LNCAP (cell line): Measurements from ENCODE around the gene POU6F2.

Experiments used
- TF ChIP-seq, protein P1 (sequence below): fragments of 450-650 bp; IDR thresholded peaks from 2 replicates; pipeline ENCODE4 v1.5.1; 2017; ENCODE audit warnings: mild to moderate bottlenecking

Gene POU6F2

DNA sequence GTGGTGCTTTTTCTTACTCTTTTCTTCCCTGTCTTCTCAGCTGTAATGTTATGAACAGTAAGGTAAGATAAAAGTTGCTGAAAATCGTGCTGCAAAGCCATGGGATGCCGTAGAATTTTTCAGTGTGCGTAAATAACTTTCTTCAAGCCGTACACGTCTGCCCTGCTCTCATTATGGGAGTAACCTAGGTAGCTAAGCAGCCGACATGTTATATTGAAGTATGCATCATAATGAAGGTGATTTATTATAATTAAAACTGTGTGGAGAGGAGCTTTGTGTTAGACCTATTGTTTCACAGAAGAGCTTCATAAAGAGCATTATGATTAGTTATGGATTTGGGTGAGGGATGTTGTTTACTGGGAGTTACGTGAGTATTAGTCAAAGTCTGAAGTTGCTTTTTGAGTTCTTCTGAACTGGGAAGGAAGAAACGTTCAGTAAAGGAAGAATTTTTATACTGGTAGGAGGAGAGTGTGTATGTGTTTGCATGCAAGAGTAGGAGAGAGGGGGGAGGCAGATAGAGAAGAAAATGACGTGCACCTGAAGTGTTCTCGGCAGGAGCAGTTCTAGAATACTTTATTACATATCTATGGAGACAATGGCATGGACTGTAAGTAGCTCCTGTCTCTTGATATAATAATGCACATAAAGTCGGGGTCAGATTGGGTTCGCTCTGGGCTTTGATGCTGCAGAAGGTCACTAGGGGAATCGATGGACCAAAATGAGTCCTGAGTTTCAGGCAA lies 56.3 kb downstream of the POU6F2 start:
- TF ChIP-seq, protein P1, sequence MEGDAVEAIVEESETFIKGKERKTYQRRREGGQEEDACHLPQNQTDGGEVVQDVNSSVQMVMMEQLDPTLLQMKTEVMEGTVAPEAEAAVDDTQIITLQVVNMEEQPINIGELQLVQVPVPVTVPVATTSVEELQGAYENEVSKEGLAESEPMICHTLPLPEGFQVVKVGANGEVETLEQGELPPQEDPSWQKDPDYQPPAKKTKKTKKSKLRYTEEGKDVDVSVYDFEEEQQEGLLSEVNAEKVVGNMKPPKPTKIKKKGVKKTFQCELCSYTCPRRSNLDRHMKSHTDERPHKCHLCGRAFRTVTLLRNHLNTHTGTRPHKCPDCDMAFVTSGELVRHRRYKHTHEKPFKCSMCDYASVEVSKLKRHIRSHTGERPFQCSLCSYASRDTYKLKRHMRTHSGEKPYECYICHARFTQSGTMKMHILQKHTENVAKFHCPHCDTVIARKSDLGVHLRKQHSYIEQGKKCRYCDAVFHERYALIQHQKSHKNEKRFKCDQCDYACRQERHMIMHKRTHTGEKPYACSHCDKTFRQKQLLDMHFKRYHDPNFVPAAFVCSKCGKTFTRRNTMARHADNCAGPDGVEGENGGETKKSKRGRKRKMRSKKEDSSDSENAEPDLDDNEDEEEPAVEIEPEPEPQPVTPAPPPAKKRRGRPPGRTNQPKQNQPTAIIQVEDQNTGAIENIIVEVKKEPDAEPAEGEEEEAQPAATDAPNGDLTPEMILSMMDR: no peak

GRCh38 chr7:39035156-39035555 lies 57.4 kb downstream of the POU6F2 start:
- TF ChIP-seq, protein P1: no peak

DNA sequence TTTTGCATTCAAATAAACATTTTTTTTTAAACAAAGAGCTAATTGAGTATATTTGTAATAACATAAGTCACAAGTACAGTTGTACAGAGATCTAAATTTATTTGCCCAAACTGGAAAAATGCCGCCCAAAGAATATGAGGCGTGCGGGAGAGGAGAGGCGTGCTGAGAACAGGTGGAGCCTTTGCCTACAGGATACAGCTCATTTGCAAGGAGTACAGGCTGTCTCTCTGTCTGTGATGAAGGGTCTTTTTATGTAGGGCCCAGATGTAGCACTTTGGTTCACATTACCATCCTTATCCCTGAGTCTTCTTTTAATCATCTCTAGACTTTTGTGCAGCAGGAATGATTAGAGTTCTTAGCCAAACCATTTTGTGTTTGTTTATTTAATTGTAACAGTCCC lies 58.2 kb downstream of the POU6F2 start:
- TF ChIP-seq, protein P1: no peak

DNA sequence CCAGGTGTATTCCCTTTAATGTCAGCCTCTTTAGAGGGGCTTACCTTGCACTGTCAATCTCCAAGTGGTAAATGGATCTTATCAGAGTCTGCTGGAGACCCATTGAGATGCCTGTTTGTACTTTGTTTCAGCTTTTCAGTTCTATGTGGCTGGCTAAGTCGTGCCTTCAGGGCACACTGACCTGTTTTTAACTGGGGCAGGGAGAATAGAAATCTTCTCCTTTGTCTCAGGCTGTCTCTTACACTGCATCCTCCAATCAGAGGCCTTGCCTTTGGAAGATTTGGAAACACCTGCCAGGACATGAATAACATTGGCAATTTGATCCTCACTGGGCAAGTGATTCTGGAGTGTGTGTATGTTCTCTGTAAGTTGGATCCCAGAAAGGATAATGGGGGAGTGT lies 65.0 kb downstream of the POU6F2 start:
- TF ChIP-seq, protein P1: no peak

GRCh38 chr7:39043531-39043930 lies 65.8 kb downstream of the POU6F2 start:
- TF ChIP-seq, protein P1: no peak

DNA sequence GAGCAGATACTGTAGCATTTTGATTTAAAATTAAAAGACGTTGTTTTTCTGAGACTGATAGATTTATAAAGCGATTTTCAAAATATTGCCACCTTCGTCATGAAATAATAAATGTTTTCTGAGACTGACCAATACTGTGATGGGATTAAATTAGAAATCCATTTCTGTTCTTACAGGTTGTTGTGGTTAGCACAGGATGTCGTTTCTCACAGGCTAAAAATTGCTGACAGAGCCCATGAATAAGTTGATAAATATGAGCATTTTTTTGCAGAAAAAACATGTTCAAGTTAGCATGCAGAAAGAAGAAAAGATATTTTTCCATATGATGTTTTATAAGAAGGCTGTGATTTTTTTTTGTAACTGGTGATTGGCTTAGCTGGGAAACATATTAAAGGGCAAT lies 66.8 kb downstream of the POU6F2 start:
- TF ChIP-seq, protein P1: no peak

DNA sequence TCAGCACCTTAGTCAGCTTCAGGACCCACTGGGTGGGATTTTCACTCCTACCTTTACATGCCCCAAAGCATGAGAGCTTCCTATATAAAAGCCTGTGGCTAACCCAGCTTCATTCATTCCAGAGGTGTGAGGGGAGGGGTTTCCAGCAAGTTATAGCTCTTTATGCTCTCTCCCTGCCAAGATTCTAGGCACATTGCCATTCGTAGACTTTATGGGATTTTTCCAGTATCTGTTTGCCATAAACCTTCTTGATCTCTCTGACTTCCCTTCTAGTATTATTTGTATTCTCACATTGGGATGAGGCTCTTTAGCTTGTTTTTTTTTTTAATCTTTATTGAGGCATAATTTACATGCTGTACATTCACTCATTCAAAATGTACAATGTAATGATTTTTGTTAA lies 67.5 kb downstream of the POU6F2 start:
- TF ChIP-seq, protein P1: no peak

- TF ChIP-seq, protein P1: no peak
Observed at GRCh38 chr7:39051279-39051678, 73.6 kb downstream of the POU6F2 start.
